HEK293 (cell line): Measurements from ENCODE around the gene CAB39.

ENCODE experiments used
- CTCF ChIA-PET: fragments of 350-600 bp; formaldehyde crosslinking; extraction: SDS; loops from one replicate; lab custom pipeline; 2021; ENCODE audit warnings: antibody characterized with exemption; lab: Yijun Ruan, JAX
- POLR2A ChIA-PET: fragments of 300-600 bp; formaldehyde crosslinking; extraction: SDS; loops from one replicate; lab custom pipeline; 2020; ENCODE audit warnings: antibody characterized with exemption, inconsistent platforms; lab: Yijun Ruan, JAX
- H3K27ac ChIP-seq: fragments of 200-500 bp; sonication (Bioruptor generic); 2 replicates; pipeline ENCODE4 v1.5.1; 2014; ENCODE audit warnings: low read depth, low read length, control low read depth, inconsistent platforms; ENCODE audit errors: extremely low read depth
- H3K36me3 ChIP-seq, 2 experiments: fragments of 200-500 bp in 1 of 2; sonication (Bioruptor generic) in 1 of 2; 1 replicate in 1 of 2; 2 replicates in 1 of 2; pipeline ENCODE4 v1.5.1; 2014 to 2017; ENCODE audit warnings: inconsistent platforms in 2 of 2, low read length in 2 of 2; ENCODE audit not compliant: control insufficient read depth in 2 of 2, insufficient read depth in 1 of 2
- H3K4me1 ChIP-seq: fragments of 200-500 bp; sonication (Bioruptor generic); 2 replicates; pipeline ENCODE4 v1.5.1; 2014; ENCODE audit warnings: mild to moderate bottlenecking, low read length, inconsistent platforms; ENCODE audit not compliant: control insufficient read depth, insufficient read depth
- H3K4me3 ChIP-seq: 2 replicates; pipeline ENCODE4 v1.5.1; 2011; ENCODE audit warnings: low read depth, mild to moderate bottlenecking, control low read depth, low read length, moderate library complexity
- H3K9me3 ChIP-seq: fragments of 200-500 bp; sonication (Bioruptor generic); 2 replicates; pipeline ENCODE4 v1.5.1; 2014; ENCODE audit warnings: low read depth, low read length, inconsistent platforms; ENCODE audit not compliant: control insufficient read depth, insufficient read depth
- BCL11B ChIP-seq: fragments of 450-650 bp; formaldehyde crosslinking; IDR thresholded peaks from 2 replicates; pipeline ENCODE4 v1.5.1; 2016; ENCODE audit warnings: low read depth, missing biosample characterization, missing genetic modification characterization
- EGR2 ChIP-seq: fragments of 450-650 bp; formaldehyde crosslinking; IDR thresholded peaks from 2 replicates; pipeline ENCODE4 v1.5.1; 2016; ENCODE audit warnings: low read depth, missing biosample characterization, missing genetic modification characterization
- ELK4 ChIP-seq: IDR thresholded peaks from 2 replicates; pipeline ENCODE4 v1.6.1; 2011; ENCODE audit warnings: mild to moderate bottlenecking, low read depth, low read length, borderline replicate concordance
- PBX3 ChIP-seq: sonication (generic); formaldehyde crosslinking; IDR thresholded peaks from 2 replicates; pipeline ENCODE4 v1.8.1; 2022; ENCODE audit warnings: mild to moderate bottlenecking, moderate library complexity, missing genetic modification reagents
- PRDM4 ChIP-seq: fragments of 450-650 bp; formaldehyde crosslinking; IDR thresholded peaks from 2 replicates; pipeline ENCODE4 v1.5.1; 2017; ENCODE audit warnings: missing biosample characterization, missing genetic modification characterization
- REST ChIP-seq: fragments of 450-650 bp; formaldehyde crosslinking; IDR thresholded peaks from 2 replicates; pipeline ENCODE4 v1.5.1; 2016; ENCODE audit warnings: missing biosample characterization, missing genetic modification characterization
- SETDB1 ChIP-seq: IDR thresholded peaks from one replicate; pipeline ENCODE4 v1.6.1; 2017; ENCODE audit warnings: mild to moderate bottlenecking, low read length, moderate library complexity, mixed read lengths; ENCODE audit not compliant: insufficient read length
- ZFHX2 ChIP-seq: fragments of 450-650 bp; formaldehyde crosslinking; conservative IDR thresholded peaks from 2 replicates; pipeline ENCODE4 v1.5.1; 2016; ENCODE audit warnings: missing biosample characterization, missing genetic modification characterization
- ZNF121 ChIP-seq: fragments of 450-650 bp; formaldehyde crosslinking; IDR thresholded peaks from 2 replicates; pipeline ENCODE4 v1.5.1; 2016; ENCODE audit warnings: missing biosample characterization, missing genetic modification characterization
- ZNF169 ChIP-seq: fragments of 450-650 bp; formaldehyde crosslinking; IDR thresholded peaks from 2 replicates; pipeline ENCODE4 v1.5.1; 2016; ENCODE audit warnings: missing biosample characterization, missing genetic modification characterization
- ZNF214 ChIP-seq: fragments of 450-650 bp; formaldehyde crosslinking; IDR thresholded peaks from 2 replicates; pipeline ENCODE4 v1.5.1; 2017; ENCODE audit warnings: missing biosample characterization, mild to moderate bottlenecking, missing genetic modification characterization, borderline replicate concordance
- ZNF426 ChIP-seq: fragments of 450-650 bp; formaldehyde crosslinking; IDR thresholded peaks from 2 replicates; pipeline ENCODE4 v1.5.1; 2017; ENCODE audit warnings: missing biosample characterization, missing genetic modification characterization, mild to moderate bottlenecking, inconsistent platforms, moderate library complexity
- ZNF585B ChIP-seq: fragments of 450-650 bp; formaldehyde crosslinking; IDR thresholded peaks from 2 replicates; pipeline ENCODE4 v1.5.1; 2016; ENCODE audit warnings: missing biosample characterization, missing genetic modification characterization

CAB39 gene

GRCh38 chr2:230850358-230850658, 137.7 kb downstream of the CAB39 start:
- peaks cover 4% of the 10 kb centered on the region for H3K4me1 ChIP-seq
- ChIA-PET CTCF (interaction anchor here (1.1 to 5.4 kb wide), 5 partner anchors 8 to 136 kb away, joined by 3 to 35 read pairs (median 6); no protein-coding TSS in a partner anchor), POLR2A (no interaction called here)
- no peak for TF ChIP-seq PBX3 (CRISPR knock-in tag)
- TF ChIP-seq PRDM4 (tag by site-specific recombination) = no peak
- no peak for TF ChIP-seq BCL11B (tag by site-specific recombination)
- H3K9me3 ChIP-seq = no peaks in the 10 kb centered on the region; the same call in 1 of the 2 replicates
- H3K4me3 ChIP-seq = no peak overlapping the region
- no peak overlapping the region for H3K27ac ChIP-seq
- H3K36me3 ChIP-seq = no peaks in the 10 kb centered on the region

GRCh38 chr2:230852113-230852512, 139.5 kb downstream of the CAB39 start:
- Histone ChIP-seq H3K27ac (no peak overlapping the region), H3K9me3 (no peaks in the 10 kb centered on the region; the same call in 1 of the 2 replicates), H3K4me3 (no peak overlapping the region), H3K4me1 (peaks cover 4% of the 10 kb centered on the region), H3K36me3 (no peaks in the 10 kb centered on the region)
- CTCF ChIA-PET = interaction anchor here (0.6 to 2.0 kb wide), 3 partner anchors 13 to 28 kb away, joined by 3 to 7 read pairs (median 3); partner anchors contain the start of gene ITM2C
- TF ChIP-seq ZNF426 (tag by site-specific recombination) (no peak), SETDB1 (peak; percentile 57)
- POLR2A ChIA-PET = no interaction called here

- no peak overlapping the region for H3K4me3 ChIP-seq
- no peak for TF ChIP-seq ZNF169 (tag by site-specific recombination)
- no peak for TF ChIP-seq ELK4
- peak; percentile 75 for TF ChIP-seq ZFHX2 (tag by site-specific recombination)
- TF ChIP-seq REST (tag by site-specific recombination) = peak; percentile 31; the same call in 1 of the 2 replicates
- TF ChIP-seq ZNF214 (tag by site-specific recombination) = no peak
- no peak for TF ChIP-seq ZNF585B (tag by site-specific recombination)
- TF ChIP-seq EGR2 (tag by site-specific recombination) = peak; percentile 89
- TF ChIP-seq ZNF121 (tag by site-specific recombination) = no peak
- ChIA-PET POLR2A (interaction anchor here (0.6 kb wide), 1 partner anchor 9 kb away, joined by 3 read pairs; no protein-coding TSS in a partner anchor), CTCF (interaction anchor here (0.7 to 2.6 kb wide), 3 partner anchors 13 to 853 kb away, joined by 3 to 11 read pairs (median 3); no protein-coding TSS in a partner anchor)
- no peaks in the 10 kb centered on the region for H3K36me3 ChIP-seq
- H3K27ac ChIP-seq = no peak overlapping the region
- peaks cover 8% of the 10 kb centered on the region for H3K4me1 ChIP-seq
- H3K9me3 ChIP-seq = no peaks in the 10 kb centered on the region
Measured at GRCh38 chr2:230861552-230862255, 149.1 kb downstream of the CAB39 start.
